ENCODE measurements around the gene CELF1. TPM values are rescaled to one million over a fixed set of nuclear protein-coding genes. Genes with fewer than 3 reads are reported as not detected.

Gene CELF1
- total RNA-seq, 2 experiments from 2014 or later = 103 to 111 TPM

- H3K4me3 ChIP-seq (ENCODE audit: low read length) = no peak overlapping the region
- peaks cover 36% of the 10 kb centered on the region for H3K36me3 Mint-ChIP-seq (ENCODE audit: low read depth)
- no peaks in the 10 kb centered on the region for H3K27me3 Mint-ChIP-seq
- H3K4me1 Mint-ChIP-seq (ENCODE audit: low read depth) = peaks cover 72% of the 10 kb centered on the region
- TF ChIP-seq CTCF (IDR thresholded peaks at IDR 0.05) = no peak
- CTCF ChIA-PET = interaction anchor here (0.7 to 1.2 kb wide), 2 partner anchors 14 to 48 kb away, joined by 3 to 4 read pairs; no protein-coding TSS in a partner anchor
- H3K27ac ChIP-seq (ENCODE audit: low read depth in 1 of 2, low read length in 2 of 2) = no peak overlapping the region
- H3K9me3 Mint-ChIP-seq = no peaks in the 10 kb centered on the region
- H3K4me3 Mint-ChIP-seq = peak overlapping the region; percentile 66
- no peaks in the 10 kb centered on the region for H3K9me3 ChIP-seq (ENCODE audit: control insufficient read depth in 1 of 2, insufficient read depth in 1 of 2, low read length in 2 of 2)
- intact Hi-C loops (cut with DNase I, micrococcal nuclease) = loop anchor here in 1 of 2 experiments (5.0 kb wide), 1 partner anchor 45 kb away; the partner anchor contains the start of gene CELF1
- peak overlapping the region; percentile 78 for H3K27ac Mint-ChIP-seq
- H3K27me3 ChIP-seq (ENCODE audit: control insufficient read depth in 1 of 2, insufficient read depth in 2 of 2, low read length in 2 of 2) = no peaks in the 10 kb centered on the region
- peaks cover 5% of the 10 kb centered on the region for H3K36me3 ChIP-seq (ENCODE audit: insufficient read depth, low read length)
- H3K4me1 ChIP-seq (ENCODE audit: insufficient read depth, low read length) = peaks cover 39% of the 10 kb centered on the region
- POLR2A ChIA-PET = interaction anchor here (0.6 to 0.9 kb wide), 3 partner anchors 22 to 272 kb away, joined by 3 to 6 read pairs (median 4); partner anchors contain the start of gene CELF1
- ATAC-seq (ENCODE audit: poor library complexity) (no peak), DNase-seq (no peak)
Observed at GRCh38 chr11:47506795-47507562, 46.0 kb downstream of the CELF1 start.

- intact Hi-C loops (cut with DNase I, micrococcal nuclease) = loop anchor here in 1 of 2 experiments (5.0 kb wide), 1 partner anchor 46 kb away; the partner anchor contains the start of gene CELF1
- Mint-ChIP-seq H3K27ac (peak overlapping the region; percentile 78), H3K27me3 (no peaks in the 10 kb centered on the region), H3K9me3 (no peaks in the 10 kb centered on the region), H3K4me1 (ENCODE audit: low read depth) (peaks cover 66% of the 10 kb centered on the region), H3K4me3 (no peak overlapping the region), H3K36me3 (ENCODE audit: low read depth) (peaks cover 40% of the 10 kb centered on the region)
- POLR2A ChIA-PET = interaction anchor here (0.6 kb wide), 1 partner anchor 22 kb away, joined by 6 read pairs; no protein-coding TSS in a partner anchor
- Histone ChIP-seq H3K27ac (ENCODE audit: low read depth in 1 of 2, low read length in 2 of 2) (no peak overlapping the region), H3K4me1 (ENCODE audit: insufficient read depth, low read length) (peaks cover 35% of the 10 kb centered on the region), H3K9me3 (ENCODE audit: control insufficient read depth in 1 of 2, insufficient read depth in 1 of 2, low read length in 2 of 2) (no peaks in the 10 kb centered on the region), H3K27me3 (ENCODE audit: control insufficient read depth in 1 of 2, insufficient read depth in 2 of 2, low read length in 2 of 2) (no peaks in the 10 kb centered on the region), H3K36me3 (ENCODE audit: insufficient read depth, low read length) (peaks cover 5% of the 10 kb centered on the region), H3K4me3 (ENCODE audit: low read length) (no peak overlapping the region)
- no peak for DNase-seq
- ATAC-seq (ENCODE audit: poor library complexity) = no peak
- TF ChIP-seq CTCF (IDR thresholded peaks at IDR 0.05) = no peak
- CTCF ChIA-PET = interaction anchor here (0.9 to 1.2 kb wide), 3 partner anchors 13 to 47 kb away, joined by 3 to 4 read pairs (median 3); partner anchors contain the start of gene CELF1
Observed at GRCh38 chr11:47506373-47506772, 46.6 kb downstream of the CELF1 start.

GRCh38 chr11:47504910-47505309 is 48.0 kb downstream of the CELF1 start:
- peaks cover 70% of the 10 kb centered on the region for H3K4me1 Mint-ChIP-seq (ENCODE audit: low read depth)
- TF ChIP-seq CTCF (IDR thresholded peaks at IDR 0.05) = no peak
- ChIA-PET CTCF (no interaction called here), POLR2A (no interaction called here)
- no peak overlapping the region for H3K4me3 Mint-ChIP-seq
- Histone ChIP-seq H3K4me1 (ENCODE audit: insufficient read depth, low read length) (peaks cover 37% of the 10 kb centered on the region), H3K36me3 (ENCODE audit: insufficient read depth, low read length) (peaks cover 19% of the 10 kb centered on the region), H3K9me3 (ENCODE audit: control insufficient read depth in 1 of 2, insufficient read depth in 1 of 2, low read length in 2 of 2) (no peaks in the 10 kb centered on the region), H3K27me3 (ENCODE audit: control insufficient read depth in 1 of 2, insufficient read depth in 2 of 2, low read length in 2 of 2) (no peaks in the 10 kb centered on the region), H3K4me3 (ENCODE audit: low read length) (no peak overlapping the region), H3K27ac (ENCODE audit: low read depth in 1 of 2, low read length in 2 of 2) (no peak overlapping the region)
- no peak for ATAC-seq (ENCODE audit: poor library complexity)
- no peaks in the 10 kb centered on the region for H3K27me3 Mint-ChIP-seq
- H3K27ac Mint-ChIP-seq = peak overlapping the region; percentile 43
- no peaks in the 10 kb centered on the region for H3K9me3 Mint-ChIP-seq
- intact Hi-C loops (cut with DNase I, micrococcal nuclease) = loop anchor here in 1 of 2 experiments (5.0 kb wide), 1 partner anchor 47 kb away; the partner anchor contains the start of gene CELF1
- no peak for DNase-seq
- H3K36me3 Mint-ChIP-seq (ENCODE audit: low read depth) = peaks cover 49% of the 10 kb centered on the region
